Neural progenitor cell (in vitro differentiated cells): Measurements from ENCODE around the gene ESPNL. TPM values are rescaled to one million over a fixed set of nuclear protein-coding genes. Genes with fewer than 3 reads are reported as not detected.

ENCODE experiments used
- DNase-seq: peaks from one replicate; pipeline ENCODE4 v3.0.0-alpha.2; 2016; ENCODE audit warnings: low spot score
- H2AFZ ChIP-seq: fragments of 200-600 bp; sonication (generic); replicated peaks from 2 replicates; pipeline ENCODE4 v1.6.1; 2016; ENCODE audit warnings: antibody characterized with exemption
- H3F3A ChIP-seq: fragments of 200-600 bp; sonication (generic); 2 replicates; pipeline ENCODE4 v1.6.1; 2016; ENCODE audit warnings: antibody characterized with exemption, low read depth
- H3K27ac ChIP-seq: fragments of 200-600 bp; sonication (generic); 2 replicates; pipeline ENCODE4 v1.5.1; 2016; ENCODE audit warnings: mild to moderate bottlenecking
- H3K27me3 ChIP-seq: fragments of 200-600 bp; sonication (generic); 2 replicates; pipeline ENCODE4 v1.6.1; 2016; ENCODE audit warnings: mild to moderate bottlenecking, moderate library complexity
- H3K36me3 ChIP-seq: fragments of 200-600 bp; sonication (generic); 2 replicates; pipeline ENCODE4 v1.5.1; 2016
- H3K4me1 ChIP-seq: fragments of 200-600 bp; sonication (generic); 2 replicates; pipeline ENCODE4 v1.6.1; 2016; ENCODE audit warnings: mixed run types
- H3K4me2 ChIP-seq: fragments of 200-600 bp; sonication (generic); 2 replicates; pipeline ENCODE4 v1.6.1; 2016
- H3K4me3 ChIP-seq: fragments of 200-600 bp; sonication (generic); 2 replicates; pipeline ENCODE4 v1.5.1; 2016
- H3K79me2 ChIP-seq: fragments of 200-600 bp; sonication (generic); 2 replicates; pipeline ENCODE4 v1.6.1; 2016; ENCODE audit warnings: low read depth
- H3K9ac ChIP-seq: fragments of 200-600 bp; sonication (generic); 2 replicates; pipeline ENCODE4 v1.6.1; 2016
- H3K9me3 ChIP-seq: fragments of 200-600 bp; sonication (generic); 2 replicates; pipeline ENCODE4 v1.5.1; 2016; ENCODE audit warnings: low read depth
- H4K20me1 ChIP-seq: fragments of 200-600 bp; sonication (generic); 2 replicates; pipeline ENCODE4 v1.6.1; 2016; ENCODE audit warnings: low read depth
- H3K27ac Mint-ChIP-seq: 3 replicates; pipeline ENCODE4 v1.8.0; 2021; ENCODE audit warnings: mixed read lengths
- H3K27me3 Mint-ChIP-seq: 2 replicates; pipeline ENCODE4 v1.8.0; 2022; ENCODE audit warnings: low read depth, mild to moderate bottlenecking, inconsistent platforms, moderate library complexity, mixed read lengths; ENCODE audit not compliant: insufficient read depth
- H3K36me3 Mint-ChIP-seq: 3 replicates; pipeline ENCODE4 v1.8.0; 2021; ENCODE audit warnings: mixed read lengths
- H3K4me1 Mint-ChIP-seq: 3 replicates; pipeline ENCODE4 v1.8.0; 2021; ENCODE audit warnings: mixed read lengths
- H3K4me3 Mint-ChIP-seq: 3 replicates; pipeline ENCODE4 v1.8.0; 2021; ENCODE audit warnings: mild to moderate bottlenecking, moderate library complexity, mixed read lengths
- H3K9me3 Mint-ChIP-seq: 3 replicates; pipeline ENCODE4 v1.8.0; 2020; ENCODE audit warnings: mixed read lengths
- EZH2 ChIP-seq: fragments of 200-600 bp; sonication (generic); IDR thresholded peaks from 2 replicates; pipeline ENCODE4 v1.6.1; 2017; ENCODE audit warnings: antibody characterized with exemption, mild to moderate bottlenecking, moderate library complexity
- EZH2phosphoT487 ChIP-seq: fragments of 200-600 bp; sonication (generic); IDR thresholded peaks from 2 replicates; pipeline ENCODE4 v1.6.1; 2017; ENCODE audit warnings: antibody characterized with exemption
- total RNA-seq: library from RNA; depleted of rRNA; stranded (reverse); fragments of >200 nt; gene quantifications from 2 replicates; pipeline ENCODE4 v1.2.3, GENCODE V29; 2015; ENCODE audit warnings: low replicate concordance
- TF ChIP-seq, protein P1 (sequence below): fragments of 200-600 bp; sonication (generic); IDR thresholded peaks from 2 replicates; pipeline ENCODE4 v1.5.1; 2017; ENCODE audit warnings: antibody characterized with exemption, mild to moderate bottlenecking

The ESPNL gene
- total RNA-seq, 1 donor from 2014 or later: 0.58 TPM

DNA sequence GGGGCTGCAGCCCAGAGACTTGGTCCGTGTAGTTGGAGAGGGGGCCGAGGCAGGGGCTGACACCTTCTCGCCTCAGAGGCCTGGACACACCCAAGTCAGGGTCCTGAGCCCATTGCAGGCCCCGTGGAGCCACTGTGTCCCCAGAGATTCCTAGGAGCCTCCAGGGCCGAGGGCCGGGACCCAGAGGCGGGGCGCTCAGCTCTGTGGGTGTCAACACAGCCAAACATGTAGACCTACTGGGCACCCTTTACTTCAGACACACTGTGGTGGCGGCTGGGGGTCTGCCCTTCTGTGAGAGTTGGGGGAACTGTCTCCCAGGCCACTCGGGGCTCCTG is 459 bp upstream of the ESPNL start:
- Histone ChIP-seq H2AFZ (no peak overlapping the region), H3K79me2 (no peaks in the 10 kb centered on the region), H3K4me1 (peaks cover 7% of the 10 kb centered on the region), H3K27me3 (no peaks in the 10 kb centered on the region), H3K27ac (no peak overlapping the region), H4K20me1 (no peaks in the 10 kb centered on the region), H3K4me2 (no peak overlapping the region), H3F3A (no peaks in the 10 kb centered on the region), H3K9me3 (no peaks in the 10 kb centered on the region), H3K36me3 (no peaks in the 10 kb centered on the region), H3K9ac (no peak overlapping the region), H3K4me3 (no peak overlapping the region)
- peaks cover 8% of the 10 kb centered on the region for H3K36me3 Mint-ChIP-seq
- no peak overlapping the region for H3K4me3 Mint-ChIP-seq
- H3K9me3 Mint-ChIP-seq: no peaks in the 10 kb centered on the region
- no peak for DNase-seq
- H3K27ac Mint-ChIP-seq: no peak overlapping the region
- peaks cover 17% of the 10 kb centered on the region for H3K4me1 Mint-ChIP-seq
- peaks cover 5% of the 10 kb centered on the region for H3K27me3 Mint-ChIP-seq
- no peak for TF ChIP-seq EZH2
- TF ChIP-seq EZH2phosphoT487: no peak
- TF ChIP-seq, protein P1, sequence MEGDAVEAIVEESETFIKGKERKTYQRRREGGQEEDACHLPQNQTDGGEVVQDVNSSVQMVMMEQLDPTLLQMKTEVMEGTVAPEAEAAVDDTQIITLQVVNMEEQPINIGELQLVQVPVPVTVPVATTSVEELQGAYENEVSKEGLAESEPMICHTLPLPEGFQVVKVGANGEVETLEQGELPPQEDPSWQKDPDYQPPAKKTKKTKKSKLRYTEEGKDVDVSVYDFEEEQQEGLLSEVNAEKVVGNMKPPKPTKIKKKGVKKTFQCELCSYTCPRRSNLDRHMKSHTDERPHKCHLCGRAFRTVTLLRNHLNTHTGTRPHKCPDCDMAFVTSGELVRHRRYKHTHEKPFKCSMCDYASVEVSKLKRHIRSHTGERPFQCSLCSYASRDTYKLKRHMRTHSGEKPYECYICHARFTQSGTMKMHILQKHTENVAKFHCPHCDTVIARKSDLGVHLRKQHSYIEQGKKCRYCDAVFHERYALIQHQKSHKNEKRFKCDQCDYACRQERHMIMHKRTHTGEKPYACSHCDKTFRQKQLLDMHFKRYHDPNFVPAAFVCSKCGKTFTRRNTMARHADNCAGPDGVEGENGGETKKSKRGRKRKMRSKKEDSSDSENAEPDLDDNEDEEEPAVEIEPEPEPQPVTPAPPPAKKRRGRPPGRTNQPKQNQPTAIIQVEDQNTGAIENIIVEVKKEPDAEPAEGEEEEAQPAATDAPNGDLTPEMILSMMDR: no peak

- Histone ChIP-seq H3F3A (no peaks in the 10 kb centered on the region), H3K9ac (no peak overlapping the region), H3K27ac (no peak overlapping the region), H4K20me1 (no peaks in the 10 kb centered on the region), H3K79me2 (no peaks in the 10 kb centered on the region), H3K9me3 (no peaks in the 10 kb centered on the region), H3K27me3 (no peaks in the 10 kb centered on the region), H3K4me3 (no peak overlapping the region), H2AFZ (no peak overlapping the region), H3K4me1 (peaks cover 6% of the 10 kb centered on the region), H3K4me2 (no peak overlapping the region), H3K36me3 (no peaks in the 10 kb centered on the region)
- H3K27ac Mint-ChIP-seq: no peak overlapping the region
- no peak for DNase-seq
- no peak overlapping the region for H3K4me3 Mint-ChIP-seq
- peaks cover 8% of the 10 kb centered on the region for H3K36me3 Mint-ChIP-seq
- TF ChIP-seq, protein P1: no peak
- TF ChIP-seq EZH2phosphoT487: no peak
- TF ChIP-seq EZH2: no peak
- no peaks in the 10 kb centered on the region for H3K9me3 Mint-ChIP-seq
- H3K4me1 Mint-ChIP-seq: peaks cover 17% of the 10 kb centered on the region
- H3K27me3 Mint-ChIP-seq: peaks cover 5% of the 10 kb centered on the region
Observed at GRCh38 chr2:238100821-238101771, 956 bp downstream of the ESPNL start.

GRCh38 chr2:238101891-238102841 is 2.0 kb downstream of the ESPNL start:
- H3K27me3 Mint-ChIP-seq: peaks cover 4% of the 10 kb centered on the region
- H3K4me3 Mint-ChIP-seq: no peak overlapping the region
- no peak for DNase-seq
- H3K27ac ChIP-seq: no peak overlapping the region
- no peaks in the 10 kb centered on the region for H3K36me3 ChIP-seq
- no peak overlapping the region for H3K4me2 ChIP-seq
- H3K27me3 ChIP-seq: no peaks in the 10 kb centered on the region
- TF ChIP-seq EZH2 (no peak), EZH2phosphoT487 (no peak)
- TF ChIP-seq, protein P1: no peak
- H3K79me2 ChIP-seq: no peaks in the 10 kb centered on the region
- no peaks in the 10 kb centered on the region for H4K20me1 ChIP-seq
- peaks cover 5% of the 10 kb centered on the region for H3K4me1 ChIP-seq
- H3K4me1 Mint-ChIP-seq: peaks cover 13% of the 10 kb centered on the region
- H3K9me3 ChIP-seq: no peaks in the 10 kb centered on the region
- H3K9me3 Mint-ChIP-seq: no peaks in the 10 kb centered on the region
- no peak overlapping the region for H3K9ac ChIP-seq
- H3F3A ChIP-seq: no peaks in the 10 kb centered on the region
- no peak overlapping the region for H3K27ac Mint-ChIP-seq
- peaks cover 6% of the 10 kb centered on the region for H3K36me3 Mint-ChIP-seq
- H2AFZ ChIP-seq: no peak overlapping the region
- H3K4me3 ChIP-seq: no peak overlapping the region
